Iris pigment epithelial cell (primary cell): ENCODE data around the gene SEPTIN2.
"Not testable (repeated sequence)": the region's sequence is repeated elsewhere in the genome, so short reads cannot be mapped to it uniquely, and the experiment has no call there.

Experiments
- DNase-seq: peaks from one replicate; pipeline ENCODE4 v3.0.0-alpha.2; 2011; ENCODE audit warnings: low read depth

The SEPTIN2 gene

DNA sequence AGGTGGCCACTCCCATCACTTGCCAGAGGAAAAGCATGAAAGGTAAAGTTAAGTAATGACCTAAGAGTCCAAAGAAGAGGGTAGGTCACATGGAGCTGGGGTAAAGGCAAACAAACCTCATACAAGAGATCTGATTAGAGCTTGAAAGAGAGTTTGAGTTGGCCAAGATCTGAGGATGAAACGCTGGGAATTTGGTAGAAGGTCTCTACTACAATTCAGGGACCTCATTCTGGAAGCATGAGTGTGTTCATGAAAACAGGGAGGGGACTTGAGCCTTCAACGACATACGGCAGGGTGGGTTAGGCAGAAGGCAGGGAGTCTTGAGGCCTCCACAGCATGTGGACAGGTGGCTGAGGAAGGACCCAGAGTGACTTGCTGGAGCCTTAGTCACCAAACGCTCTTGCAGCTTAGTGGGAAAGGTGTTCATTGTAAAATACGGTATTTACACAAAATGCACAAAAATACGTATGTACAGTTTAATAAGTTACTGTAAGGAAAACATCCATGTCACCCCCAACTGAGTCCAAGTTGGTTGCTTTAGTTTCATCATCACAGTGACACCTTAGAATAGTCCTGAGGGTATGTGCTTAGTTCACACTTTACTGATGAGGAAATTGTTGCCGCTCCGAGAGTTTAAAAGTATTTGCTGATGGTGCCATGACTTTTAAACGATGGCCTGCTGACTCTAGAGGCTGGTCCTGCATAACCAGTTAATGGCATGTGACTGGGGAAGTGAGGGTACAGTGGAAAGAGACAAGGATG lies 35.3 kb downstream of the SEPTIN2 start:
- DNase-seq = no peak

DNA sequence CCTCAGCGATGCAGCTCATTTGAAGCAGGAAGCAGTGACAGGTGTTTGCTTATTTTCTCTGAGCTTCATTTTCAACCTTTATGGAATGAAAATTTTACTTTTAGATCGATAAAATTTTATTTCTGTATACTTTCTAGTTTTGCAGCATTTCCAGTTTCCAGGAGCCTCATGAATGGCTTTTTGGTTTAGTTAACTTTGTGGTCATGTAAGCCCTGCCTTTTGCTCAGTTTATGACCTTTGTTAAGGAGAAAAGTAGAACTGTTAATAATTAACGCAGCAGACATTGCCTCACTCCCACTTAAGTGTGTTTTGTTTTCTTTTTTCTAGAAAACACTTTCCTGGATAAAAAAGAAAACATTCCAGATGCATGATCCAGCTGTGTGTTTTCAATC lies 35.9 kb downstream of the SEPTIN2 start:
- no peak for DNase-seq

DNA sequence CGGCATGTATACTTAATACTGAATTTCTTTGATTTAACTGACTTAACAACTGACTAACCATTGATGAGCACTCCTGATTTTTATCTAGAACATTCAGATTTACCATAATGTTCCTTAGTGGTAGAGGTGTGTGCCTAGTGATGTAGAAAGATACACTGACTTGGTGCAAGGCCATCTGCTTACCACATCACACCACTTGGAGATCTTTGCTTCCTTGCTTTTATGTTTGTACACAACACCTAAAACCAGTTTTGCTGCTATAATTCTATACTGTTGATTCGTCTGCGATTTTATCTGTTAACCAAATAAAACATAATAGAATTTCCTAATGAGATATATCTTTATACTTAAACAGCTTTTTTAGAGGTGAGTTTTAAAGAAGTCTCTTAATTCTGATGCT lies 36.5 kb downstream of the SEPTIN2 start:
- DNase-seq = no peak

DNA sequence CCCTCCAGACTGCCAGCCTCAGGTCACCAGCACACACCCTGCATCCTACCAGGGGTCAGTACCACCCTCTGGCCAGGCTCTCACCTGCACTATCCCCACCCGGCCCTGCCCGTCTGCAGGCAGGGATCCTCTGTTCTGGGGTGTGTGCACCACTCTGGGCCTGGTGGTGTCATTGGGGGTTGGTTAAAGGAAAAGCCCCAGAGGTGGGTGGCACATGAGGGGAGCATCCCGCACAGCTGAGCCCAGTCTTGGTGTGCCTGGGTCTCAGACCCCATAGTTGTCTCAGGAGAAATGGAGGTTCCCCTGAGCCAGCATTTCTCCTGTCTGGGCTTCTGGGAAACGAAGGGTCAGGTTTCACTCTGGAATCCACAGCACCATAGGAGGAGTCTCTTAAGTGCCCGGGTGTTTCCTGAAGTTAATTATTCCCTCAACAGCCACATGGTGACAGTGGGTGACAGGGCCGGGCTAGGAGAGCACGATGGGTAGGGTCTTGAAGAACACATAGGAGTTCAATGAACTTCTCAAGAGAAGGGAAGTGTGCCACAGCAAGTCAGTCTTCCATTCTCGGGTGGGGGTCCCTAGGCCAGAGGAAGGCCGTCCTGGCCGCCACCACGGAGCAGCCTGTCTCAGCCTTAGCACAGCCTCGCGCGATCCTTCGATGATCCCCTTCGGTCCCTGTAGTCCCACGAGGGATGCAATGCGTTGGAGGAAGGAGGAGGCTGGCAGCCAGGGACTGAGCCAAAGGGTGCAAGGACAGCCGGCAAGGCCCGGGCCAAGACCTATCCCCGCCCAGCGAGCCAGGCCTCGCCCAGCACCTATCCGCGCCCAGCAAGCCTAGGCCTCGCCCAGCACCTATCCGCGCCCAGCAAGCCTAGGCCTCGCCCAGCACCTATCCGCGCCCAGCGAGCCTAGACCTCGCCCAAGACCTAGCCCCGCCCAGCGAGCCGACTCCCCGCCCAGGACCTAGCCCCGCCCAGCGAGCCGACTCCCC lies 39.2 kb downstream of the SEPTIN2 start:
- peak; percentile 87 for DNase-seq

DNA sequence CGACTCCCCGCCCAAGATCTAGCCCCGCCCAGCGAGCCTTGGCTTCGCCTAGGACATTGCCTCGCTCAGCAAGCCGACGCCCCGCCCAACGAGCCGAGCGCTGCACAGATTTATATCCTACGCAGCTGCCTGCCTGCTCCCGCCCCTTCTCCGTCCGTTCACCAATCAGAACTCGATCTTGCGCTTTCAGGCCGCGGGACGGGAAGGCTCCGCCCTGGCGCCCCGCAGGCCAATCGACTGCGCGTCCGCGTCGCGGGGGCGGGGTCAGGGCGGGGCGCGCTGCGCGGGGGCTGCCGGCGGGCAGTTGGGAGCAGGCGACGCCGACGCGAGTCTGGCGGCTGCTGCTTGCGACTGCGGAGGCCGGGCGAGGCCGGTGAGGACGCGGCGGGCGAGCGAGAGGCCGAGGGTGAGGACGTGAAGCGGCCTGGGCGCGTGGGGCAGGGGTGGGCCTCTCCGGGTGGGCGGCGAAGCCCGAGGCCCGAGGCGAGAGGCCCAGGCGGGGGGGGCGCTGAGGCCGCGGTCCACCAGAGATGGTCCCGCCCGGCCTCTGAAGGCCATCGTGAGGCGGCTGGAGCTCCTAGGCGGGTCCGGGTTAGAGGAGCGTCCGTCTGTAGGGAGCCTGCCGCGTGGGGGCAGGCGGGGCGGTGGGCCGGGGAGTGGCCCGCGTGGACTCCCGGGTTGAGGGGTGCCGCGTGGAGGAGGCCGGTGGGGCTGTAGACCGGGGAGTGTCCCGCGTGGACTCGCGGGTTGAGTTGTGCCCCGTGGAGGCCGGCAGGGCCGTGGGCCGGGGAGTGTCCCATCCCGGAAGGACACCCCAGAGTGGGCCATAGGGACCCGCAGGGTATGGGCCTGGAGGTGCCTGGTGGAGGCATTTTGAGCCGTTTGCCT lies 40.5 kb downstream of the SEPTIN2 start, which contains the start of gene FARP2:
FARP2 (plus strand) TSS at position 303 of the 888 bp plus-strand sequence. CDS start 16,823 bp downstream, outside the sequence.
- peak; percentile 99 for DNase-seq

DNA sequence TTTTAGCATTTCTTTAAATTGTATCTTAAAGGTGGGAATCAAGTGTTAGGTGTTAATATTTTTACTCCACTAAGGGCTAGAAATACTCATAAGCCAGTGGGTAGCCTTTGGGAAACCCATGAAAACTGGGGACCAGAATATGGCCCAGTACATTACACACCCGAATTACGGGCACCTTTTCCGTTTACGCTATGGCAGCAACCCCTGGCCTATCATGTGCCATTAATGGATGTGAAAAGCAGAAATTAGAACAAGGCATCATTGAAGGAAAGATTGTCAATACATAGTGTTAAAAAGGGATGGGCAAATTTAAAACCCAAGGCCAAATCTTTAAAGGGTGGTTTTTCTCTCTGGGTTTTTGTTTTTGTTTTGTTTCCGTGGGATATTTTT lies 41.1 kb downstream of the SEPTIN2 start:
- DNase-seq = no peak

DNA sequence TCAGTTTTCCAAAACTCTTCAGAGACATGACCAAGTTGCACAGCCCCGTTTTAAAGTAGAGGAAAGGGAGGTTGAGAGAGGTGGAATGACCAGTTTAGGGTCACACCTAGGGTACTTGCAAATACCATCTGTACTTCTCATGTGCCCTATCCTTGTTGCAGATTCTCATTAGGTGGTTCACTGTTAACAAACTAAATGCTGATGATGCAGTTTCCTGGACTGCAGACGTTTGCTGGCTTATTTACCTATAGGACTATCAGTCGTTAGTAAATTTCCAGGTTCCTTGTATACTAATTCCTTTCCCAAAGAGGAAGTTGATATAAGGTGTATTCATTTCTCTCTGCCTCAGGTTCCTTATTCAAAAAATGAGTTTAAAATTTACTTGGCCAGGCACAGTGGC lies 41.8 kb downstream of the SEPTIN2 start:
- DNase-seq = no peak

DNA sequence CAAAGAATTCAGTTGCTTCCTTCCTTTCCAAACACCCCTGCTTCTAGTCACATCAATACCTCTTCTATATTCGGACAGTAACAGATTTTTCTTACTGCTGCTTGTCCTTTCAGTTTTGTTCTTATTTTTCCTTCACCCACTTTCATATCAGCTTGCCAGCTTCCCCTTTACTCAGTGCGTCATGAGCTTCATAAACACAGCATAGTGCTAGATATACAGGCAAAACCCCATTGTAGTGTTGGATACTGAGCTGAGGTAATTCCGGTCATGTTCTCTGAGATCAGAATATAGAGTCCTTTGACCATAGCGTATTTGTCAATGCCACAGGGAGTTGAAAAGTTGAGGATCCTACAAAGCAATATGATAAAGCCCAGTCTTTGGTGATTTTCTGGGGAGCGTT lies 42.7 kb downstream of the SEPTIN2 start:
- no peak for DNase-seq

DNA sequence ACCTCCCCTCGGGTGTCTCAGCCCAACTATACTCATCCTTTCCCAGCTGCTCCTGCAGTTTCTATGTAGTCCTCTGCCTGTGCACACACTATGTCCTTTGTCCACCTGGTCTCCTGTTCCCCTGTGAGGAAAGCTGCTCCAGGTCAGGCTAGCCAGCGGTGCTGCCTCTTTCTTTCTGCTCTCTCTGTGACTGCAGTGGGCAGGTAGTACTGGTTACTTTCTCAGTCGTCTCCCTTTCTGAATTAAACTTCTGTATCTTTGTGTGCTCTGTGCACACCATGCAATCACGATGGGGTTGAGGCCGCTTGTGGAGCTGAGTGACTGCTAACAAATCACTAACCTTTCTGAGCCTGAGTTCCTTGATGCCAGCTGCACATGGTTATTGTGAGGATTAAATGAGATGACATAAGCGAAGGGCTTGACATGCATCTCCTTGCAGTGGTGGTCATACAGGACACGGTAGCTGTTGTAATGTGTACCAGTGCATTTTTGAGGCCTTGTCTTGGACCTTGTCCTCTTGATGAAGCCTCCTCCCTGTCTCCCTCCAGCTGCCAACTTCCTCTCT lies 43.8 kb downstream of the SEPTIN2 start:
- no peak for DNase-seq

DNA sequence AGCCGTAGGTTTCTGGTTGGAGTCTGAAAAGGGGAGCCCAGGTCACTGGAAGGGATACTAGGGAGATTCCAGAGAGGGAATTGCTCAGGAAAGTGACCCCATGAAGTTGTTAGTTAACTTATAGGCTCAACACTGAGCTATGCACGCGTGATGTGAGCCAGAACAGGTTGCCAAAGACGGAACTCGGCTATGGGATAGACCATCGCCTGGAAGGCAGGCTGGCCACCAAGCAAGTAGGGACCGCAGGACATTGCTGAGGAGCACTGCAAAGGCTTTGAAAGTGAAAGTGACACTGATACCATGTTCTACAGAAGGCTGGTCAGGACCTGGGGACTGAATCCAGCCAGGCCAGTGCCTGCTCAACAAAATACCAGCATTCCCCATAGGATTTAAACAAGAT lies 47.7 kb downstream of the SEPTIN2 start:
- DNase-seq = no peak

DNA sequence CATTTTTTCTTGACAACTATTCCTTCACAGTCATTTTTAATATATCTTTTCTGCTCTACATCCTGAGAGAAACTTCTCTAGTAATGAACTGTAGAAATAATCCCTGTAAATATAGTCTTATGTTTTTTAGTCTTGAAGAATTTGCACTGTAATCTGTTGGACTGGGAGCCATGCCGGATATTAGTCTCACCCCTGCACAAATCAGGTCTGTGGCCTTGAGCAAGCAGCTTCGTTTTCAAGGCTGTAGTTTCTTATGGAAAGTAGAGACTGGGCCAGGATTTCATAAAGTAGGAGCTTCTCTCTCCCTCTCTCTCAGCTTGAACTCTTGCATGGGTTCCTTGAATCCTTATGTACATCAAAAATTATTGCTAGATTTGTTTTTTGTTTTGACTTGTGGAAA lies 49.1 kb downstream of the SEPTIN2 start:
- peak; percentile 63 for DNase-seq

DNA sequence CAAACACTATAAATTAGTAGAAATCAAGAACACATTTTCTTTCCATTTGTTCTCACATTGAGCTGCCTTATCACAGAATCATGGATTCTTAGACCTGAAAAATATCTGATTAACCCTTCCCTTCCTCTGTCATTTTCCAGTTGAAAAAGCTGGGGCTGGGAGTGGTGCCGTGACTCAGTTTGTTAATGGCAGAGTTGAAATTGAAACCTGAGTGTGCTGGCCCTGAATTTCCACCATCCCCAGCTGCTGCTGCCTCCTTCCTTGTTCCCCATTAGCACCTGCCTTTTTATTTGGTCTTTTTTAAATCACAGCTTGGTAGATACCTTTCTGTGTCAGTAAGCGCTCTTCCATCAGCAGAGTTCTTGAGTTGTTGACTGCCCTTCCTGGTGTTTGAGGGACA lies 51.0 kb downstream of the SEPTIN2 start:
- DNase-seq = no peak

DNA sequence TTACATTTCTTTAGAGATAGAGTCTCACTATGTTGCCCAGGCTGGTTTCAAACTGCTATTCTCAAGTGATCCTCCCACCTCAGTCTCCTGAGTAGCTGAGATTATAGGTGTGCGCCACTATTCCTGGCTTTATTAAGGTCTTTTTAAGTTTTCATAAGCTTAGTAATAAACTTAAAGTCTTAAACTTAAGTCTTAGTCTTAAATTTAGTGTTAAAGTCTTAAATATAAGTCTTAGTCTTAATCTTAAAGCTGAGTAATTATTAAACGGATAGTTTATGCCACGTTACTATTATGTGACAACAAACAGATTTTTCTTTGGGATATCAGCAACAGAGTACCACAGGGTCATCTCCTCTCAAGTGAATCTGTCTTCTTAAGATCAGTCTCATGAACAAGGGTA lies 52.9 kb downstream of the SEPTIN2 start:
- DNase-seq = no peak

DNA sequence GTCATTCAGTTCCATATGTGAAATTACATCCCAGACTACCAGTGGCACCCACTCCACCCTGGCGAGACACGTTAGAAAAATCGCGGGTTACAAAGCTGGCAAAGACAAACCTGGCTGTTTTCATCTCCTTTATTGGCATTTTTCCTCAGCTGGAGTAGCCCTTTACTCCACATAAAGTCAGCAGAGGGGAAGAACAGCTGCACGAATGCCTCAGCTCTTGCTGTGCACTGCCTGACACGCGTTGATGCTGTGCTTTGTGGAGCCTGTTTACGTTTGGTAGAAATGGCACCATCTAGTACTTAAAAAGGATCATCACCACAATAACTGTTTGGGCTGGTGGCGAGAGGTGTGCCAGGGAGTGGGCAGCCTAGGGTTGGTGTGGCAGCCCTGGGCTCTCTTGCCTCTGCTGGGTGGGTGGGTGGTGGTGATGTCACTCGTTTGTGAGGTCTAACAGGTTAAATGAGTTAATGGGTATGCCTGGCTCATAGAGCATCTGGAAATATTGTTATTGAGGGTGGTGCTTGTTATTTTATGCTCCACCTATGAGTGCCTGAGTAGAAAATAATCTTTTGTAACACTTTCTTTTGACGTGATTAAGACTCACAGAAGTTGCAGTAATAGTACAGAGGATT lies 56.8 kb downstream of the SEPTIN2 start:
- no peak for DNase-seq

DNA sequence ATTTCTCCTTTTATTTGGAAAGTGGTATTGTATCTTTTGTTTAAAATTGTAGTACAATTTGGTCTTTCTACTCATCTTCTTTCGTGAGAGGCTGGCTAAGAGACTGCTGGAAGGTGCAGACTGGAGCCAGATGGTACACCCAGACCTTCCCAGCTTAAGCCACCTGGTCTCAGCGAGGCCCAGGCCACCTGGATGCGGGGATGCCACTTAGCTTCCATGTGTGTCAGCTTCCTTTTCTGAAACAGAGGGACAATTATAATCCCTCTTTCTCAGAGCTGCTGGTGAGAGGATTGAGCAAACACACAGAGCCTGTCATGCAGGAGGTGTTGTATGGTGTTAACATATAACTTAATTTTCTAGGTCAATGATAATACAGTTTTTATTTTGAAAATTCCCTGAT lies 57.7 kb downstream of the SEPTIN2 start:
- DNase-seq = no peak

DNA sequence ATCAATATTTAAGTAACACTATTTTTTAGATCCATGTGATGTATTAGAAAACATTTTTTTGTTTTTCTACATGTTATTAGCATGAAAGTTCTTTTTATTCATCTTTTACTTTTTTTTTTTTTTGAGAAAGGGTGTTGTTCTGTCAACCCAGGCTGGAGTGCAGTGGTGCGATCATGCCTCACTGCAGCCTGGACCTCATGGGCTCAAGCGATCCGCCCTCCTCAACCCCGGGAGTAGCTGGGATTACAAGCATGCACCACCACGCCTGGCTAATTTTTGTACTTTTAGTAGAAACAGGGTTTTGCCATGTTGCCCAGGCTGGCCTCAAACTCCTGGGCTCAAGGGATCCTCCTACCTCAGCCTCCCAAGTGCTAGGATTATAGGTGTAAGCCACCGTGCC lies 58.2 kb downstream of the SEPTIN2 start:
- not testable (repeated sequence) for DNase-seq

DNA sequence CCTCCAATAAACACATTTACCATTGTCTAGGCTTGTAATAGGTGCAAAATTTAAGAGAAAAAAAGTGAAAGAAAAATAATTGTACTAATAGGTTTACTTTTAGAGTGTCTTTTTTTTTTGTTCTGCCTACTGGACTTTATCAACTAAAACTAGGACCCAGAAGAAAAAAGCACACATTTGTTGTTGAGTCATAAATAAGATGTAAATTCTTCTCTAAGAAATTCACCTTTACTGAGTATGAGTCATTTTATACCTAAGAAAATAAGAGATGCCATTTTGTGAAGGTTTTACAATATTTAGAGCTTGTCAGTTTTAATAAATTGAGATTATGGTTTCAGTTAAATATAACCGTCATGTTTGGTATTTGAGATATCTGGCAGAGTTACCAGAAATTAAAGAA lies 59.6 kb downstream of the SEPTIN2 start:
- no peak for DNase-seq

DNA sequence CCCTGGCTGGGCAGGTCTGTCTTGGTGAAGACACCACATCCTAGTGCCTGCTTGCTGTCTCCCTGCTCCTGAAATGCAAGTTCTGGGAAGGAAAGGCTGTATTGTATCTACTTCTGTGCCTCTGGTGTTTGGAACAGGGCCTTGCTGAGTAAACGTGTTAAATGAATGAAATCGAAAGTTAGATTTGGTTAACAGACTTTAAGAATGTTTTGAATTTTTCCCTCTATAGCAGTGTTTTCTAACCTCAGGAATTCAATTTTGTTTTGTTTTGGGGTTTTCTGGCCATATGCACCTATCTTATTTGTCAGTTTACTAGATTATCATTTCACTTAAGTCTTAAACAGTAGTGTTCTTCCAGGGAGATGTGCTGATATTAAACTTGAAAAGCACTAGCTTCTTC lies 61.1 kb downstream of the SEPTIN2 start:
- no peak for DNase-seq

DNA sequence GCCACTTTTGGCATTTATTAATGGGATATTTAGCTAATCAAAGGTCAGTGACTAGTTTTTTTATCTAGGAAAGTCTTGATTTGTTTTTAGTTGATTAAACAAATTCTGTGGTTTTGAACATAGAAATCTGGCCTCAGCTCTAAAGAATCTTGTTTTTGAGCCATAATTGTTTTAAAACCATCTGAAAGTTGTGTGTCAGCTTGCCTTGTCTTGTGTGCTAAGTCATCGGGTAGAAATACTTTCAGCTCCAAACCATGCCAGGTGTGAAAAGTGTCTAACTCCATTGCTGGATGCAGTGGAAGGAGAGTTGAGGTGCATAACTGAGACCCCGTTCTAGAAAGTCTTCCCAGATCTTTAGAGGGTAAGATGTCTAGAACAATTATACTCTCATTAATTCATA lies 63.1 kb downstream of the SEPTIN2 start:
- no peak for DNase-seq

DNA sequence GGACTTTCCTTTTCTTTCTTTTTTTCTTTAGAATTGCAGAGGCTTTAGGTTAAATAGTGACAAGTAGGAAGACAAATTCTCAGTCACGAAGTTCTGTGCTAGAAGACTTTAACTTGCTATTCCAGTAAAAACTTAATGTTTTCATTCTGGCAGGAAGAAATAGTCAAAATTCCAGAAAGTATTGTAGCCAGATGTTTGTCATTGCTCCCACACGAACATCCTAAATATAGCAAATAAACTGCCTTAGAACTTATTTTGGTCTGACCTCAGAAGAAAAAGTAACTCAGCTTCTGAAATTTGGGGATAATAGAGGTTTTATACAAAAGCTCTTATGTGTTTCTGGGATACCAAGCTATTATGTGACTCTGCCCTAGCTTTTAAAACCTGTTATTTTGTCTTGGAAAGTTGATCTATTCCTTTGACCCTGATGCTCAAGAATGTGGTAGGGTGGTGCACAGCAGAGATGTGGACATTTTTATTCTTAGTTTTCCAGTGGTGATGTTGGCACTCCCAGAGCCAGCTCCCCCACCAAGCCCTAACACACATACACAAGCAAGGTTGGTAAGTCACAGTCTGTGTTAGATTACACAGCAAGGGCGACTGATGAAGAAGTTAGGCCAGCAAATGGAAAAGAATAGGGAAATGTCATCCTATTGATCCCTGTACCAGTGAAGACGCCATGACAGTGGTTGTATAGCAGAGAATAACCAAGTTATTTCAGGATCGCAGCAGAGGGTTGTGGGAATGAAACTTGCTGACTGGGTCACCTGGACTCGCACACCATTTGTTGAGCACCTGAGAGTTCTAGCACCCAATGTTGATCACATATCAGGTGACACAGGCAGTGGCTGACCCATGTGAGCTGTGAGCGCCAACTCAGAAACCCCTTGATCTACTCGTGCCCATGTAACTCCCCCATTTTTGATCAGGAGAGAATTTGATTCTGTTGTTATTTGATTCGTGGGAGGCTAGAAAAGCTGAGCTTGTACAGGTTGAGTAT lies 64.1 kb downstream of the SEPTIN2 start:
- DNase-seq = no peak
